ENCODE measurements around the gene LMO4. TPM values are rescaled to one million over a fixed set of nuclear protein-coding genes. Genes with fewer than 3 reads are reported as not detected.

The LMO4 gene
- total RNA-seq, 4 donors from 2014 or later, result 29.6 to 47.3 (median 35.8) TPM

GRCh38 chr1:87358219-87358618 lies 29.5 kb downstream of the LMO4 start:
- TF ChIP-seq CTCF (IDR thresholded peaks at IDR 0.05 in 4 of 5, conservative IDR thresholded peaks at IDR 0.05 in 1 of 5), result no peak
- no peak for TF ChIP-seq POLR2A (IDR thresholded peaks at IDR 0.05)
- no peak for ATAC-seq
- peaks cover 0 to 4% of the 10 kb centered on the region in 2 donors for H3K36me3 ChIP-seq
- H3K27ac ChIP-seq, result no peak overlapping the region
- H3K4me1 ChIP-seq, result no peaks in the 10 kb centered on the region
- intact Hi-C loops (cut with DNase I; ENCODE audit: low total_unique reads), result no loop called here
- DNase-seq, result no peak
- no peaks in the 10 kb centered on the region for H3K9me3 ChIP-seq
- in situ Hi-C loops (cut with MboI; ENCODE audit: low sequenced_read_pairs in 4 of 4), result no loop called here
- no peaks in the 10 kb centered on the region for H3K27me3 ChIP-seq
- H3K4me3 ChIP-seq, result no peak overlapping the region

GRCh38 chr1:87359586-87359985 lies 30.9 kb downstream of the LMO4 start:
- in situ Hi-C loops (cut with MboI; ENCODE audit: low sequenced_read_pairs in 4 of 4), result no loop called here
- no peak for TF ChIP-seq CTCF (IDR thresholded peaks at IDR 0.05 in 4 of 5, conservative IDR thresholded peaks at IDR 0.05 in 1 of 5)
- TF ChIP-seq POLR2A (IDR thresholded peaks at IDR 0.05), result no peak
- Histone ChIP-seq H3K27ac (no peak overlapping the region), H3K36me3 (peaks cover 0 to 4% of the 10 kb centered on the region in 2 donors), H3K4me1 (no peaks in the 10 kb centered on the region), H3K27me3 (no peaks in the 10 kb centered on the region), H3K4me3 (no peak overlapping the region), H3K9me3 (no peaks in the 10 kb centered on the region)
- ATAC-seq (no peak), DNase-seq (no peak)
- intact Hi-C loops (cut with DNase I; ENCODE audit: low total_unique reads), result no loop called here

GRCh38 chr1:87362063-87362833 lies 33.6 kb downstream of the LMO4 start:
- Histone ChIP-seq H3K36me3 (peaks cover 0 to 4% of the 10 kb centered on the region in 2 donors), H3K27ac (no peak overlapping the region), H3K4me3 (no peak overlapping the region), H3K9me3 (no peaks in the 10 kb centered on the region), H3K4me1 (no peaks in the 10 kb centered on the region), H3K27me3 (no peaks in the 10 kb centered on the region)
- intact Hi-C loops (cut with DNase I; ENCODE audit: low total_unique reads) (no loop called here), in situ Hi-C loops (cut with MboI; ENCODE audit: low sequenced_read_pairs in 4 of 4) (no loop called here)
- ATAC-seq (no peak), DNase-seq (no peak)
- TF ChIP-seq POLR2A (IDR thresholded peaks at IDR 0.05) (no peak), CTCF (IDR thresholded peaks at IDR 0.05 in 4 of 5, conservative IDR thresholded peaks at IDR 0.05 in 1 of 5) (no peak)

GRCh38 chr1:87362834-87363426 lies 34.2 kb downstream of the LMO4 start:
- ATAC-seq (no peak), DNase-seq (no peak)
- TF ChIP-seq POLR2A (IDR thresholded peaks at IDR 0.05), result no peak
- no peaks in the 10 kb centered on the region for H3K4me1 ChIP-seq
- H3K27ac ChIP-seq, result no peak overlapping the region
- H3K4me3 ChIP-seq, result no peak overlapping the region
- H3K27me3 ChIP-seq, result no peaks in the 10 kb centered on the region
- H3K9me3 ChIP-seq, result no peaks in the 10 kb centered on the region
- in situ Hi-C loops (cut with MboI; ENCODE audit: low sequenced_read_pairs in 4 of 4), result no loop called here
- peaks cover 0 to 4% of the 10 kb centered on the region in 2 donors for H3K36me3 ChIP-seq
- intact Hi-C loops (cut with DNase I; ENCODE audit: low total_unique reads), result no loop called here

- Histone ChIP-seq H3K4me3 (no peak overlapping the region), H3K4me1 (no peaks in the 10 kb centered on the region), H3K9me3 (no peaks in the 10 kb centered on the region), H3K36me3 (no peaks in the 10 kb centered on the region), H3K27me3 (no peaks in the 10 kb centered on the region), H3K27ac (no peak overlapping the region)
- DNase-seq (no peak), ATAC-seq (no peak)
- intact Hi-C loops (cut with DNase I; ENCODE audit: low total_unique reads), result no loop called here
- in situ Hi-C loops (cut with MboI; ENCODE audit: low sequenced_read_pairs in 4 of 4), result no loop called here
- no peak for TF ChIP-seq CTCF (IDR thresholded peaks at IDR 0.05 in 4 of 5, conservative IDR thresholded peaks at IDR 0.05 in 1 of 5)
- TF ChIP-seq POLR2A (IDR thresholded peaks at IDR 0.05), result no peak
These were observed 38.9 kb downstream of the LMO4 start for GRCh38 chr1:87367549-87367948.

Data from gastrocnemius medialis (tissue), 4 donors.